T-helper 2 cell treated with Interferon-gamma antibody and Interleukin-4, amounts not matched to agents 5 μg/mL and 100 μg/mL, for 36 hours (primary cell): Measurements from ENCODE around the gene HADH.
"Not testable (repeated sequence)": the region's sequence is repeated elsewhere in the genome, so short reads cannot be mapped to it uniquely, and the experiment has no call there.

Experiments
- DNase-seq: peaks from one replicate; pipeline ENCODE4 v3.0.0; 2021; ENCODE audit warnings: low spot score
- H3K27ac Mint-ChIP-seq: one replicate; pipeline ENCODE4 v1.8.0; 2021; ENCODE audit warnings: mild to moderate bottlenecking, mixed read lengths
- H3K27me3 Mint-ChIP-seq: one replicate; pipeline ENCODE4 v1.8.0; 2021; ENCODE audit warnings: low read depth, mixed read lengths
- H3K36me3 Mint-ChIP-seq: one replicate; pipeline ENCODE4 v1.8.0; 2021; ENCODE audit warnings: low read depth, mixed read lengths
- H3K4me1 Mint-ChIP-seq: one replicate; pipeline ENCODE4 v1.8.0; 2021; ENCODE audit warnings: low read depth, mixed read lengths
- H3K4me3 Mint-ChIP-seq: one replicate; pipeline ENCODE4 v1.8.0; 2022; ENCODE audit warnings: mild to moderate bottlenecking, moderate library complexity, mixed read lengths
- H3K9me3 Mint-ChIP-seq: one replicate; pipeline ENCODE4 v1.8.0; 2021; ENCODE audit warnings: mixed read lengths

HADH gene

DNA sequence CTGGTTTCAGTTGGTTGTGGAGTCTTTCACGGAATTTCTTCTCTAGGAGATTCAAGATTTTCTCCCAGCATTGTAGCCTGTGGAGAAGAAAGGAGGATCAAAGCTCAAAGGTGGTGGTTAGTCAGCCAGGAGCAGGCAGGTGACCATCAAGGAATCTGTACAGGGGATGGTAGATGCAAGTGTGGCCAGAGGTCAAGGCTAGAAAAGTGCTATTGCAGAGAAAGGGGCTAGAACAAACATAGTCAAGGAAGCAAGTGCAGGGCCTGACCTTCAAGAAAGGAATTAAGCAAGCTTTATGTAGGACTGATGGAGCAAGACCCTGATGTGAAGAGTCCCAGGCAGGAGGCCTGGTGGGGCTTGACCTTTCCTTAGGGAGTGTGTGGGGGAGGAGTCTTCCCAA lies 16.1 kb downstream of the HADH start:
- Mint-ChIP-seq H3K4me3 (no peak overlapping the region), H3K36me3 (peaks cover 16% of the 10 kb centered on the region), H3K4me1 (peaks cover 15% of the 10 kb centered on the region), H3K9me3 (no peaks in the 10 kb centered on the region), H3K27ac (no peak overlapping the region), H3K27me3 (no peaks in the 10 kb centered on the region)
- DNase-seq, result no peak

DNA sequence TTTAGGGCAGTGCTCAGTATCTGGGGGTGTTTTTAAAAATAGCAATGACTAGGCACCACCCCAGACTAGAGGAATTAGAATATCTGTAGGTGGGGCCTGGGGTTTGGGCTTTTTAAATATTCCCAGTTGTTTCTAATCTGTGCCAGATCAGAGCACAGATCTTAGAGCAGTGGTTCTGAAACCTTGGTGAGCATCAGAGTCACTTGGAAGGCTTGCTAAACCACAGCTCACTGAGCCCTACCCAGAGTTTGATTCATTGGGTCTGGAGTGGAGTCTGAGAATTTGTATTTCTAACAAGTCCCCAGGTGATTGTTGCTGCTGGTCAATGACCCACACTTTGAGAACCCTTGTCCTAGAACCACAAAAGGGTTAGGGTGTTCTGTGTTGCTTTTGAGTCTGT lies 16.7 kb downstream of the HADH start:
- Mint-ChIP-seq H3K27me3 (no peaks in the 10 kb centered on the region), H3K4me1 (peaks cover 11% of the 10 kb centered on the region), H3K36me3 (peaks cover 14% of the 10 kb centered on the region), H3K4me3 (no peak overlapping the region), H3K27ac (no peak overlapping the region), H3K9me3 (no peaks in the 10 kb centered on the region)
- DNase-seq, result no peak

GRCh38 chr4:108007984-108008383 lies 18.3 kb downstream of the HADH start:
- Mint-ChIP-seq H3K4me3 (no peak overlapping the region), H3K36me3 (peaks cover 22% of the 10 kb centered on the region), H3K4me1 (peaks cover 11% of the 10 kb centered on the region), H3K9me3 (no peaks in the 10 kb centered on the region), H3K27ac (no peak overlapping the region), H3K27me3 (no peaks in the 10 kb centered on the region)
- no peak for DNase-seq

DNA sequence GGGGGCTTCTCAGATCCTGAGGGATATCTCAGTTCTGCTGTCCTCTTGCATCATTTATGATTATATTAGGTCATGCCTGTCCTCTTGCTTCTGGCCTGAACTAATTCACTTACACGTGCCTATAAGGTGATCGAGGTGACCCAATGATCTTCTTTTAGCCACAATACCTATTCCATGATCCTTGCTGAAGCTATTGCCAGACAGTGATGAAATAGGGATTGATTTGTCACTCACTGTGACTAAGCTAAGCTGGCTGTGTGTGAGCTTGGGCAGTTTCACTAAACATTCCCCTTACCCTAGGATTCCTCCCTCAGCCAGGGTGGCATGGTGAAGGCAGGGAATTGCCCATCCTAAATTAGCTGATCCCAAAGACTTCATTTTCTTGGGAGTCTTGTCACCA lies 19.0 kb downstream of the HADH start:
- Mint-ChIP-seq H3K9me3 (no peaks in the 10 kb centered on the region), H3K36me3 (peaks cover 22% of the 10 kb centered on the region), H3K4me3 (no peak overlapping the region), H3K27me3 (no peaks in the 10 kb centered on the region), H3K4me1 (peaks cover 11% of the 10 kb centered on the region), H3K27ac (no peak overlapping the region)
- DNase-seq, result no peak

DNA sequence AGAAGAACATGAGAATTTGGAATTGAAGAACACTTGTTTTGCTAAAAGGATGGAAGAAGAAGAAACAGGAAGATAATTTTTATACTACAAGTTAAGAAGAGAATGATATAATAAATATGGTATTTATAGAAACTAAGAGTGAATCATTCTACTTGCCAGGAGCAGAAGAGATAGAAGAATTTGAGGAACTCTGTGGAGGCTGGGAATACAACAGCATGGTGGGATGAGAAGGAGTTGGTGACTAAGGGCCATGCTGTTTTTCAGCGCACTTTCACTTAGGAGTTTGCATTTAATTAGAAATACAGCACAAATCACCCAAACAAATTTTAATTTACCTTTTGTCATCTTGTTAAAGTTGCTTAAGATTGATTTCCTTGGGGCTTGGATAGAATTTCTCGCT lies 20.5 kb downstream of the HADH start:
- H3K9me3 Mint-ChIP-seq, result no peaks in the 10 kb centered on the region
- peaks cover 8% of the 10 kb centered on the region for H3K4me1 Mint-ChIP-seq
- H3K4me3 Mint-ChIP-seq, result no peak overlapping the region
- DNase-seq, result no peak
- H3K27ac Mint-ChIP-seq, result no peak overlapping the region
- no peaks in the 10 kb centered on the region for H3K27me3 Mint-ChIP-seq
- peaks cover 28% of the 10 kb centered on the region for H3K36me3 Mint-ChIP-seq

GRCh38 chr4:108012382-108012781 lies 22.7 kb downstream of the HADH start:
- DNase-seq, H3K27me3 Mint-ChIP-seq, H3K4me3 Mint-ChIP-seq, H3K9me3 Mint-ChIP-seq, H3K4me1 Mint-ChIP-seq, H3K27ac Mint-ChIP-seq: not testable (repeated sequence)
- peaks cover 39% of the 10 kb centered on the region for H3K36me3 Mint-ChIP-seq

GRCh38 chr4:108013327-108013726 lies 23.6 kb downstream of the HADH start:
- Mint-ChIP-seq H3K27me3 (no peaks in the 10 kb centered on the region), H3K27ac (no peak overlapping the region), H3K4me1 (peaks cover 3% of the 10 kb centered on the region), H3K9me3 (no peaks in the 10 kb centered on the region), H3K36me3 (peaks cover 41% of the 10 kb centered on the region), H3K4me3 (no peak overlapping the region)
- no peak for DNase-seq

DNA sequence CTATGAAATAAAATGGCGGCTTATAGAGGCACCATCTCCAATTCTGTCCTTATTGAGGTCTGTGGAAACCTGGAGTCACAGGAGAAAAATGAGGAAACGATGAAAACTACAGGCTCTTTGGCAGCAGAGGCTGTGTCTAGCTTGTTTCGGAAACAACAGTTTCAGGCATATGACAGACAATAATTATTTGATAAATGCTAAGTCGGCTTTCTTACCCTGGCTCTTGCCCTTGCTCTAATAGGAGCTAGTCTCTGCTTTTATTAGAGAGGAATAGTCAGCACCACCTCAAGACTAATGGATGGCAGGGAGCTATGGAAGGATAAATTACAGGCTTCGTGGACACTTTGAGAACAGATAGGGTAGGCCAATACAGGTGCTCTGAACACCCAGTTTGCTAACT lies 24.3 kb downstream of the HADH start:
- Mint-ChIP-seq H3K9me3 (no peaks in the 10 kb centered on the region), H3K4me1 (peaks cover 4% of the 10 kb centered on the region), H3K27me3 (no peaks in the 10 kb centered on the region), H3K27ac (no peak overlapping the region), H3K4me3 (no peak overlapping the region), H3K36me3 (peaks cover 41% of the 10 kb centered on the region)
- DNase-seq, result no peak

DNA sequence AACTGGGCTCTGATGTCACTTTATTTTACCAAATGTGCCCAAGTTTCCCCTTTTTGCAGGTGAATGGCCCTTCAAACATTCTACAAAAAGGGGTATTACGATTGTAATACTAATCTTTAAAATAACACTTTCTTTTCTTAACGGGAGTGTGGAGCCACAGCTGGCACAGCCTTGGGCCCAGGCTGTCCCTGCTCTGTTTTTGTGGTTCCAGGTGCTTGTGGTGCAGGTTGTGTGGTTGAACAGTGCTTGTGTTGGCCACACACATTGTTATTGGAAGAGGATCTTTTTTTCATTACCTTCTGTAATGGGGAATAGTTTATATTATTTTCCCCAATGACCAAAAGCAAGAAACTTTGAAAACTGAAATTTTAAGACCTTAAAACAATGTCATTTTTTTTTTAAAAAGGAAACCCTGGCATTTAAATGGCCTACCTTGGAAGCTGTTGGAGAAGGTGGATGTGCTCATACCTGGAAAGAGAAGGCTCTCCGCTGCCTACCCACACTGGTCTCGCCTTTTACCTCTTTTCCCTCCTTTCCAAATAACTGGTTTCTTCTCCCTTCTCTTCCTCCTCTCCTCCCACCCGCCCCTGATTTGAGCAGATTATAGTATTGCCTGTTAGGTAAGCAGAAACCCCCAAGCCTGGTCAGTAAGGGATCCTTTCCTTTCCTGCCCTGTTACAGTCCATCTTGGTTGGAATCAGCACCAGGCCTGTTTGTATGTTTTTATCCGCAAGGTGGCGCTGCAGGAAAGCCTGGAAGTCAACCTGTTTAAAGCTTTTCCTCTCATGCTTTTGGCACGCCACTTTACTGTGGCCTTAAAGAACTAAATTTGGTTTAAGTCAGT lies 28.6 kb downstream of the HADH start:
- peaks cover 12% of the 10 kb centered on the region for H3K4me1 Mint-ChIP-seq
- peak; percentile 67 for DNase-seq
- no peak overlapping the region for H3K27ac Mint-ChIP-seq
- H3K4me3 Mint-ChIP-seq, result no peak overlapping the region
- H3K36me3 Mint-ChIP-seq, result peaks cover 34% of the 10 kb centered on the region
- no peaks in the 10 kb centered on the region for H3K27me3 Mint-ChIP-seq
- H3K9me3 Mint-ChIP-seq, result no peaks in the 10 kb centered on the region

- Mint-ChIP-seq H3K4me3 (no peak overlapping the region), H3K9me3 (no peaks in the 10 kb centered on the region), H3K4me1 (peaks cover 14% of the 10 kb centered on the region), H3K27me3 (no peaks in the 10 kb centered on the region), H3K27ac (no peak overlapping the region), H3K36me3 (peaks cover 36% of the 10 kb centered on the region)
- DNase-seq, result no peak
Observed at GRCh38 chr4:108018884-108019187, 29.1 kb downstream of the HADH start.

DNA sequence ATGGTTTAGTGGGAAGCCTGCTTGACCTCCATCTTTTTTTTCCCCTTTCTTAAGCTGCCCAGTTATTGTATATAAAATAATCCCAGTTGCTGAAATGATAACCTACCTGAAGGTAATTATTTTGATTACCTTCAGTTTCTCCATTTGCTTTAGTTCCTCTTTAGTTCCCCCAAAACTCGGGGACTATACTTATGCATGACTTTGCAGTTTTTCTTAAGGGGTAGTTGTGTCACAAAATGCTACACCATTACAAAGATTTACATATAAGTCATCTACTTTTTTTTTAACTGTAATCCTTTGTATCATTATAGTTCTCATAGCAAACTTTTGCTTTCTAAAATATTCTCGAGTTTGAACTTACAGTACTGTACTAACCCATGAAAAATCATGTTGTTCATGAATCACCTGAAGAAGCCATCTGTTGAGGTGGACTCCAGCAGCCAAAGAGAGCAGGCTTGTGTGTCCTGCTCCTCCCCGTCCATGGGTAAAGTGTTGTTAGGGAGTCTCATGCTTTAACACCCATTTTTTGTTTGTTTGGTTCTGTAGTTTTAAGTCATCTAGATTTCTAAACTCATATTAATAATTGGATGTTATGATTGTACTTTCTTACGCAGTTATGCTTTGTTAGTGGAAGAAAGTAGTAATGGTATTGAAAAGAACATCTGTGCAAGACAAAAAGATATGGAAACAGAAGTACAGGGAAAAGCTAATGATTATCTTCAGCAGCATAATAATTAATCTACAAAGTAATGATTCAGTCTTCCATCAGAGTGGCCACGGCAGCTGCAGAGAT lies 34.6 kb downstream of the HADH start:
- Mint-ChIP-seq H3K4me3 (no peak overlapping the region), H3K9me3 (no peaks in the 10 kb centered on the region), H3K4me1 (peaks cover 25% of the 10 kb centered on the region), H3K36me3 (peaks cover 46% of the 10 kb centered on the region), H3K27me3 (no peaks in the 10 kb centered on the region), H3K27ac (no peak overlapping the region)
- no peak for DNase-seq

DNA sequence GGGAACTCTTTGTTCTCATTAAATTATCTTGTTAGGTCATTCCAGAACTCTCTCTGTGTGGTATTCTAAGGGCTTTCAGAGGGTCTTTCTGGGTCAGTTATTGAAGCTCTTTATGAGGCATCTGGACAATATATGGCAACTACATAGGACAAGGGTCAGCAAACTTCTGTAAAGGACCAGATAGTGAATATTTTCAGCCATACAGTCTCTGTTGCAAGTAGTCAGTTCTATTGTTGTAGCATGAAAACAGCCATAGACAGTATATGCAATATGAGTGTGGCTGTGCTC lies 35.1 kb downstream of the HADH start:
- Mint-ChIP-seq H3K9me3 (no peaks in the 10 kb centered on the region), H3K27me3 (no peaks in the 10 kb centered on the region), H3K36me3 (peaks cover 46% of the 10 kb centered on the region), H3K4me1 (peaks cover 30% of the 10 kb centered on the region), H3K27ac (no peak overlapping the region), H3K4me3 (no peak overlapping the region)
- no peak for DNase-seq

- H3K27ac Mint-ChIP-seq, result peak overlapping the region; percentile 79
- H3K4me3 Mint-ChIP-seq, result peak overlapping the region; percentile 56
- peak; percentile 61 for DNase-seq
Observed at GRCh38 chr4:108029016-108029720, 39.5 kb downstream of the HADH start.

GRCh38 chr4:108029731-108030130 lies 40.0 kb downstream of the HADH start:
- Mint-ChIP-seq H3K4me1 (peaks cover 43% of the 10 kb centered on the region), H3K27me3 (no peaks in the 10 kb centered on the region), H3K4me3 (peak overlapping the region; percentile 56), H3K36me3 (peaks cover 43% of the 10 kb centered on the region), H3K9me3 (no peaks in the 10 kb centered on the region), H3K27ac (peak overlapping the region; percentile 88)
- no peak for DNase-seq

More at GRCh38 chr4:108029016-108029720, 39.5 kb downstream of the HADH start:
- H3K4me1 Mint-ChIP-seq, result peaks cover 38% of the 10 kb centered on the region
- H3K36me3 Mint-ChIP-seq, result peaks cover 42% of the 10 kb centered on the region
- H3K27me3 Mint-ChIP-seq, result no peaks in the 10 kb centered on the region
- H3K9me3 Mint-ChIP-seq, result no peaks in the 10 kb centered on the region
